H1 (cell line): ENCODE data around the gene CDC37. TPM values are rescaled to one million over a fixed set of nuclear protein-coding genes. Genes with fewer than 3 reads are reported as not detected.

Source experiments
- EP300 ChIP-seq, 2 experiments: IDR thresholded peaks; 1 replicate in 1 of 2; 2 replicates in 1 of 2; pipeline ENCODE4 v1.6.1; 2011 to 2012; ENCODE audit warnings: low read depth in 2 of 2, low read length in 2 of 2, mild to moderate bottlenecking in 2 of 2, borderline replicate concordance in 1 of 2, inconsistent platforms in 1 of 2, moderate library complexity in 1 of 2
- JUN ChIP-seq: IDR thresholded peaks from 2 replicates; pipeline ENCODE4 v1.6.1; 2011; ENCODE audit warnings: low read depth, mild to moderate bottlenecking, improper control_type of control experiment, low read length
- KDM5A ChIP-seq: fragments of 200-600 bp; IDR thresholded peaks from 2 replicates; pipeline ENCODE4 v1.7.1; 2012; ENCODE audit warnings: mild to moderate bottlenecking, low read length, inconsistent platforms, mixed read lengths
- MAX ChIP-seq: IDR thresholded peaks from 2 replicates; pipeline ENCODE4 v1.6.1; 2012; ENCODE audit warnings: inconsistent platforms
- NANOG ChIP-seq: IDR thresholded peaks from 2 replicates; pipeline ENCODE4 v1.6.1; 2011; ENCODE audit warnings: low read length, low read depth, mild to moderate bottlenecking, inconsistent platforms; ENCODE audit not compliant: insufficient read depth, poor library complexity, severe bottlenecking
- RBBP5 ChIP-seq: IDR thresholded peaks from 2 replicates; pipeline ENCODE4 v1.7.1; 2012; ENCODE audit warnings: low read depth, mild to moderate bottlenecking, inconsistent platforms, low read length, moderate library complexity, borderline replicate concordance
- RNF2 ChIP-seq: fragments of 200-900, 300-1000 bp; sonication (generic); IDR thresholded peaks from 2 replicates; pipeline ENCODE4 v1.7.1; 2016; ENCODE audit warnings: borderline replicate concordance, low read depth, mild to moderate bottlenecking, antibody characterized with exemption, low read length; ENCODE audit not compliant: poor library complexity, severe bottlenecking; ENCODE audit errors: missing control alignments
- SIX5 ChIP-seq: IDR thresholded peaks from 2 replicates; pipeline ENCODE4 v1.6.1; 2011; ENCODE audit warnings: mild to moderate bottlenecking, low read depth, low read length
- SP1 ChIP-seq: IDR thresholded peaks from 2 replicates; pipeline ENCODE4 v1.6.1; 2011; ENCODE audit warnings: low read depth, low read length
- TAF1 ChIP-seq: IDR thresholded peaks from 2 replicates; pipeline ENCODE4 v1.6.1; 2011; ENCODE audit warnings: mild to moderate bottlenecking, low read depth, low read length
- TBP ChIP-seq: IDR thresholded peaks from 2 replicates; pipeline ENCODE4 v1.6.1; 2011; ENCODE audit warnings: low read depth, low read length, improper control_type of control experiment
- ZNF274 ChIP-seq: IDR thresholded peaks from 2 replicates; pipeline ENCODE4 v1.7.0; 2012; ENCODE audit warnings: low read length, borderline replicate concordance; ENCODE audit errors: extremely low read depth
- polyA plus RNA-seq, 7 experiments: library from polyadenylated mRNA; depleted of rRNA in 3 of 7; stranded (reverse) in 5 of 7; unstranded in 2 of 7; fragments of >200 nt in 5 of 7; fragments of 200-250 nt in 2 of 7; gene quantifications; 1 replicate in 5 of 7; 2 replicates in 1 of 7; 4 replicates in 1 of 7; pipeline versions ENCODE4 v1.2.1 to v1.2.3, GENCODE V29; 2011 to 2013; ENCODE audit warnings: missing spikeins in 2 of 7, mixed read lengths in 2 of 7
- total RNA-seq: library from RNA; stranded (reverse); fragmentation: NEBNext Ultra II Directional; extraction: Animal tissue kit (Norgen Biotek cat#: 25700); gene quantifications from 2 replicates; pipeline ENCODE4 v1.2.1, GENCODE V29; 2021

The CDC37 gene
- total and polyA plus RNA-seq, 2 of the 8 experiments (the other 6 are each of a cell fraction or from before 2014, with no cell fraction given): 162 to 181 TPM

DNA sequence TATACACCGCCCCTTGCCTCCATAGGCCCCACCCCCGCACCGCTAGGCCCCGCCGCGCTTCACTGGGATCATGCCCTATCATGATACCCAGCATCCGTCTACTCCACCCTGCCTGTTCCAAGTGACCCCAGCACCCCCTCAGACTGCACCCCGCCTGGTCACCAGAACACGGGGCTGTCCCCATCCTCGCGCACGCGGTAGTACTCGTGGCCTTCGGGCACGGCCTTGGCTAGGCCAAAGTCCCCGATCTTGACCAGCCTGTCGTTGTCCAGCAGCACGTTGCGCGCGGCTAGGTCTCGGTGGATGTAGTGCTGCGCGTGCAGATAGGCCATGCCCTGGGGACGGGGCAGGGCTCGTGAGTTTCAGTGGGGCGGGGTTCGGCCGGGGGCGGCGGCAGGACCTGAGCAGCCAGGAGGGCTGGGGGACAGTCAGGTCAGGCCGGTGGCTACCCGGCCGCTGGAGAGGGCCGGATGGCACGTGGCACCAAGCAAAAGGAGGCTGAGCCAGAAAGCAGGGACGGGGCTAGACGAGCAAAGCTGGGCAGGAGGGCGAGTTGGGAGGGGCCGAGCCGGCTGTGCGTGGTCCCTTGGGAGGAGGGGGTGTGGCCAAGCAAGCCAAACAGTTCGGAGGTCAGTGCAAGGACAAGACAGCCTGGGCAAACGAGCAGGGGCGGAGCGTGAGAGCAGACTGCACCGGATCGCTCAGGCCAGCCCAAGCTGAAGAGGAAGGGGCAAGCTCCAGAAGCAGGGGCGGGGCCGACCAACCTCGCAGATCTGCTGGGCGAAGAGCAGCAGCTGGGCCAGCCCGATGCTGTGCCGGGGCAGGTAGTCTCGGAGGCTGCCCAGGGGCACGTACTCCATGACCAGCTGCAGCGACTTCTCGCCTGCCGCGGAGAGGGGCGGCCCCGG is 50.3 kb downstream of the CDC37 start (continued):
- TF ChIP-seq TBP (0 out of 2 replicates have a peak, but pooled peaks have one; percentile 12), RNF2 (peak; percentile 42), JUN (no peak), TAF1 (peak; percentile 61; the same call in 1 of the 2 replicates), SP1 (no peak), RBBP5 (0 out of 2 replicates have a peak, but pooled peaks have one; percentile 56), ZNF274 (no peak), KDM5A (no peak), MAX (peak; percentile 91), EP300 (IDR thresholded peaks at IDR 0.05; ENCODE audit: borderline replicate concordance in 1 of 2, low read depth in 2 of 2, low read length in 2 of 2) (no peak), NANOG (no peak), SIX5 (no peak)
